ENCODE results near the gene USB1.

USB1 gene, protein sequence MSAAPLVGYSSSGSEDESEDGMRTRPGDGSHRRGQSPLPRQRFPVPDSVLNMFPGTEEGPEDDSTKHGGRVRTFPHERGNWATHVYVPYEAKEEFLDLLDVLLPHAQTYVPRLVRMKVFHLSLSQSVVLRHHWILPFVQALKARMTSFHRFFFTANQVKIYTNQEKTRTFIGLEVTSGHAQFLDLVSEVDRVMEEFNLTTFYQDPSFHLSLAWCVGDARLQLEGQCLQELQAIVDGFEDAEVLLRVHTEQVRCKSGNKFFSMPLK

DNA sequence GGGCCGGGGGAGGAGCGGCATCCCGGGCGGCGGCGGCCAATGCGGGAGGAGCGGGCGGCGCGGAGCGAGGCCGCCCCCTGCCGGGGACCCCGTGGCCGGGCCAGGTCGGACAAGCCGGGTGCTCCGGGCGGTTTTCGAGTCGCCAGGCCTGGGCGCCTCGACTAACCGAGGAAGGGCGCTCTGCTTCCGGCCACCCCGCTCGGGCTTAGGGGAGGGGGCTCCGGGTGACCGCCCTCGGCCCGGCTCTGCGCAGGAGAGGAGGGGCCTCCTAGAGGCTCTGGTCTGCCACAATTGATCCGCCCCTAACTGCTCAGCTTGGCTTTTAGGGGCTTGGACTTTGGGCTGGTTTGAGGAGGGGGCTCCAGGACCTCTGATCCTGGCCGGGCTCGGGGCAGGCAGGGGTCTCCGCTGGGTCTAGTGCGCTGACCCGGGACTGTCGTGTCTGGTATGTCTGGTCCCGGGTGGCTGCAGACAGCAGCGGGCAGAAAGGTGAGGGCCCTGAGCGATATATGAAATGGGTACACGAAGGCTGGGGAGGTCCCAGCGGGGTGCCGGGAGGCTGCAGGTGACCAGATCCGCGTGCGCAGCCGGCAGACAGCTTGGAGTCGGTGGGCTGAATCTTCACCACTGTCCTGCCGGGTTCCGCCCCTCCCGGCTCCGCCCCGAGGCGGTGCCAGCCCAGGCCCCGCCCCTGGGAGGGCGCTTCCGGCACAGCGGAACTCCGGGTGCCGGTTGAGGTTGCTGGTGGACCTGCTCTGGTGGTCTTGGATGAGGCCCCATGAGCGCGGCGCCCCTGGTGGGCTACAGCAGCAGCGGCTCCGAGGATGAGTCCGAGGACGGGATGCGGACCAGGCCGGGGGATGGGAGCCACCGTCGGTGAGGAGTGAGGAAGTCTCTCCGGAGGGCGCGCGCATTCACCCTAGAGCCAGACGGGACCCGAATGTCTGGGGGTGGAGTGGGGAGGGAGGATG, at the start of gene USB1:
USB1 (plus strand) TSS at position 702 of the 971 bp plus-strand sequence; CDS start at position 779, 77 bp downstream.
- H3K36me3 Mint-ChIP-seq, result peaks cover 23% of the 10 kb centered on the region
- peak; percentile 91 for ATAC-seq
- peak within 1 kb of the TSS; percentile 78 for H3K27ac Mint-ChIP-seq
- H3K9me3 Mint-ChIP-seq, result no peaks in the 10 kb centered on the region
- peak within 1 kb of the TSS; percentile 89 for H3K4me3 Mint-ChIP-seq
- peaks cover 50% of the 10 kb centered on the region for H3K4me1 Mint-ChIP-seq
- H3K27me3 Mint-ChIP-seq, result no peaks in the 10 kb centered on the region

DNA sequence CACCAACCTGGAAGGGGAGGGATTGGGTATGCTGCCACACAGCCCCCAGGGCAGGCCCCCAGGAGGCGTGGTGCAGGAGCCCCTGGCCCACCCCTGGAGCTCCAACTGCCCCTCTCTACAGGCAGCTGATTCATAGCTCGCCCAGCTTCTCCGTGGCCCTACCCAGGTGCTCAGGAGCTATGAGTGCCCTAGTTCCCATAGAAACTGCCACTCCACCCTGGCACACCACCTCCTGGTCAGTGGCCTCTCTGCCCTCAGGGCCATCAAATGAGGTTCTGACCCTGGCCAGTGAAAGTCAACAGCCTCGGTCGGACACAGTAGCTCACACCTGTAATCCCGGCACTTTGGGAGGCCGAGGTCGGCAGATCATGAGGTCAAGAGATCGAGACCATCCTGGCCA, 48.3 kb upstream of the USB1 start:
- Mint-ChIP-seq H3K4me1 (no peaks in the 10 kb centered on the region), H3K4me3 (no peak overlapping the region), H3K9me3 (no peaks in the 10 kb centered on the region), H3K36me3 (no peaks in the 10 kb centered on the region), H3K27ac (no peak overlapping the region), H3K27me3 (peaks cover 21% of the 10 kb centered on the region)
- ATAC-seq, result no peak

DNA sequence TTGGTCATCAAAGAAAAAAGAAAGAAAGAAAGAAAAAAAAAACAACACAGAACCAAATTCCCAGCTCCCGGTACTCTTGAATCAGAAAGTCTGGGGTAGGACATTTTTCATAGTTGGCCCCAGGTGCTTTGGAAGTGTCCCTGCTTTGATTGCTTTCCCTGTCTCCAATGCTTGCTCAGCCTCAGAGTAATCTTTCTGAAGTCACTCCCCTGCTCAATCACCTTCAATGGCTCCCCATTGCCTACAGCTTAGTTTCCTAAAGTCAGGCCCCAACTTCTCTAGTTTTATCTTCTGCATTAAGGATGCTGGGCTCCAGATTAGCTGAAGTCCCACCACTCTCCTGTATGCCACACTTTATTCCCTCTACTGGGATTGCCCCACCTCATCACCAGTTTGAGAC, 47.4 kb upstream of the USB1 start:
- Mint-ChIP-seq H3K4me3 (no peak overlapping the region), H3K27ac (no peak overlapping the region), H3K9me3 (no peaks in the 10 kb centered on the region), H3K36me3 (no peaks in the 10 kb centered on the region), H3K27me3 (peaks cover 31% of the 10 kb centered on the region), H3K4me1 (no peaks in the 10 kb centered on the region)
- ATAC-seq, result no peak

DNA sequence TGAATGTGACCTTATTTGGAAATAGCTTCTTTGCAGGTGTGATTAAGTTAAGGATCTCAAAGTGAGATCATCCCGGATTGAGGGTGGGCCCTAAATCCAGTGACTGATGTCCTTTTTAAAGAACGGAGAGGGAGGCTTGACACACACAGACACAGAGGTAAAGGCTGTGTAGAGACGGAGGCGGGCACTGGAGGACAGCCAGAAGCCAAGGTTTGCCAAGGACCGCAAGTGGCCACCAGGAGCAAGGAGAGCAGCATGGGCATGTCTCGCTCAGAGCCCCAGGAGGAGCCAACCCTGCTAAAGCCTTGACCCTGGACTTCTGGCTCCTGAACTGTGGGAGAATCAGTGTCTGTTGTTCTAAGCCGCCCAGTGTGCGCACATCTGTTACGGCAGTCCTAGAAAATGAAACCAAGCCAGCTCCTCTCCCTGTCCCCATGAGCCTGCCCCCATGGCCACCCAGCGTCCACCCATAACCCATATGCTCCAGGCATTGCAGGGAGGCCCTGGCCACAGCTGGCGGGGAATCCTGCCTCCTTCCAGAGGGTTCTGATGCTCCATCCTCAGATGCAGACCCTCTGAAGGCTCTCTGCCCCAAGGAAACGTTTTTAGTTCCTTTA, 45.5 kb upstream of the USB1 start:
- no peak overlapping the region for H3K4me3 Mint-ChIP-seq
- peaks cover 44% of the 10 kb centered on the region for H3K27me3 Mint-ChIP-seq
- no peak overlapping the region for H3K27ac Mint-ChIP-seq
- H3K4me1 Mint-ChIP-seq, result no peaks in the 10 kb centered on the region
- H3K9me3 Mint-ChIP-seq, result no peaks in the 10 kb centered on the region
- no peak for ATAC-seq
- H3K36me3 Mint-ChIP-seq, result no peaks in the 10 kb centered on the region

DNA sequence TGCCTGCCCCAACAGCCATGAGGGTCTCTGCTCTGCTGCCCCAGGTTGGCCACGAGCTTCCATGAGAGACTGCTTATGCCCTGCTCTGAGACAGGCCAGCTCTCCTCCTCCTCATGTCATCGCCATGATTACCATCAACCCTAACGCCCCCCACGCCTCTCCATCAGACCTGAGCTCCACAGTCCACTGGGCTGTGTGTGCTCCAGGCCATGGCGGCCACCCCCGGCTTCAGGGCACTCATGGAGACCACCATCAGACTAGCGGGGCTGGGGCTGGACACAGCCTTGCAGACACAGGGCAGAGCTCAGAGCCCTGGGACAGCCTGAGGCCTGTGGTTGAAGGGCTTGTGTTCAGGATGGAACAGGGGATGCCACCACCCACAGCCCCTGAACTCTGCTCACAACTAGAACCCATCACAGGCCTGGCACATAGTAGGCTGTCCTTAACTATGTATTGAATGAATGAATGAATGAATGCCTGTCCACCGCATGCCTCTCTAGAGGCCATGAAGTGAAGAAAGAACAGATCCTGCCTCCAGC, 44.9 kb upstream of the USB1 start:
- Mint-ChIP-seq H3K36me3 (no peaks in the 10 kb centered on the region), H3K27me3 (peaks cover 50% of the 10 kb centered on the region), H3K9me3 (no peaks in the 10 kb centered on the region), H3K27ac (no peak overlapping the region), H3K4me1 (no peaks in the 10 kb centered on the region), H3K4me3 (no peak overlapping the region)
- ATAC-seq, result no peak

DNA sequence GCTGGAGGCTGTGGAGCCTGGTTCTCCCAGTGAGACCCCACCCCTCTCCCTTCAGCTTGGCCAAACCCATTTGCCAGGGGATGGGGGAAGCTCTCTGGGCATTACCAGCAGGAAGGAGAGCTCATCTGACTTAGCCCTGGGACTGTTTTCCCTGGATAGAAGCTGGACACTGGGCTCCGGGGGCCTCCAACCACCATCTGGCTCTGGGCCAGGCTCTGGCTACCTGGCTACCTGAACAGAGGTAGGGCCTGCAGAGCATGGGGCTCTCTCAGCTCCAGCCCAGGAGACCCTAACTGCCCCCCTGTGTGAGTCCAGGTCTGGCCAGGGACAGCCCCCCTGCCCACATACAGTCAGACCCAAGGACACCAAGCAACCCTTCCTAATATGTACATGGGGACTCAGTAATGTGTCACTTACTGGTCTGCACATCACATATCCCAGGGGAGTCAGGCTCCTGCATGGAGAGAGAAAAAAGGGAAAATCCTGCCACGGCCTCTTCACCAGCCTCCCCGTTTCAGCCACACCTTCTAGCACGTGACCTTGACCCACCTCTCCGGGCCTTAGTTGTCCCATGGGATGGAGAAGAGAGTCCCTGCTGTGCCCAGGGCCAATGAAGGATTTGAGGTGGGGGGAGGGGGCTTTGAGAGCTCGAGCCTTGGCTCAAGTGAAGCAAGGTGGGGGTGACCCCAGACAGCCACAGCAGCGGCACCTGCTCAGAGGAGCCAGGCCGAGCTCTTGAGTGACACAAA, 44.1 kb upstream of the USB1 start:
- no peaks in the 10 kb centered on the region for H3K9me3 Mint-ChIP-seq
- no peak overlapping the region for H3K27ac Mint-ChIP-seq
- H3K36me3 Mint-ChIP-seq, result no peaks in the 10 kb centered on the region
- no peak overlapping the region for H3K4me3 Mint-ChIP-seq
- H3K27me3 Mint-ChIP-seq, result peaks cover 50% of the 10 kb centered on the region
- no peak for ATAC-seq
- no peaks in the 10 kb centered on the region for H3K4me1 Mint-ChIP-seq

DNA sequence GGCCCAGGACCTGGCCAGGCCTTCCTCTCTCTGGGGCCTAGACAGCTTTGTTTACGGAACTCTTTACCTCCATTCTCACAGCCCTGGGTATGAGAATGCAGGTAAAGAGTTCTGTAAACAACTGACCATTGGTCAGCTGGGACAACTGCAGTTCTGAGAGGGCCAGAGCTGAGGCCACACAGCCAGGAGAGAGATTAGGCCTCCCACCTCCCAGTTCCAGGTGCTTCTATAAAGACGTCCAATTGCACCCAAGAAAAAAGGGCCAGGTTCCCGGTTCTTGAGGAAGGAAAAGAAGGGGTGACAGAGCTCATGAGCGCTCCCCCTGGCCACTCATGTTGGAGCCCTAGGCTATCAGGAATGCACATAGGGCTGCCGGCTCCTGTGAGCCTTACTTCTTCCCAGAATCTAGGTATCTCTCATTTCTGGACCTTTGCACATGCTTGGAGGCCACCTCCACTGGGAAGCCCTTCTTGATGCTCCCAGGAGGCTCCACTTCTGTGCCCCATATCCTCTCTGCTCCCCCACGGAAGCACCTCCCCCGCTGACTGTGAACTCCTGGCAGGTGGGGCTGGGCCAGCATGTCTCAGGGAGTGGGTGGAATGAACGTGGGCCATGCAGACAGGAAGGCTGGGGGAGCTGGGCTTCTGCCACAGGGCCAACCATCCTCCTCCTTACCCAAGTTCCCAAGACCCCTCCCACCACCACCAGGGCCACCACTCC, 43.4 kb upstream of the USB1 start:
- peaks cover 51% of the 10 kb centered on the region for H3K27me3 Mint-ChIP-seq

DNA sequence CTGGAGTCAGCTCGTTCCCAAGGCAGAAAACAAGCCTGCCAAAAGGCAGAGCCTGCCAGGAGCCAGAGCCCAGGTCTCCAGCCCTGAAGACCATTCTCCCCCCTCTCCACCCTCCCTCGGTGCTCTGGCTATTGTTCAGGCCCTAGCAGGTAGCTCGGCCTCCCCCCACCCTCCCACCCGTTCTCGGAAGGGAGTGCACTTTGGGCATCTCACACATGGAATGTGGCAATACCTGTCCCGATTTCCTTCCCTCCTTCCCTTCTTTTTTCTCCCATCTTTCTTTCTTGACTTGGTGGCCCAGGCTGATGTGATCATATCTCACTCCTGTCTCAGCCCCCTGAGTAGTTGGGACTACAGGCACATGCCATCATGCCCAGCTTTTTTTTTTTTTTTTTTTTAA, 42.7 kb upstream of the USB1 start:
- Mint-ChIP-seq H3K36me3 (no peaks in the 10 kb centered on the region), H3K4me1 (no peaks in the 10 kb centered on the region), H3K27me3 (peaks cover 55% of the 10 kb centered on the region), H3K27ac (no peak overlapping the region), H3K9me3 (no peaks in the 10 kb centered on the region), H3K4me3 (no peak overlapping the region)
- ATAC-seq, result no peak

More for the DNA sequence above, 43.4 kb upstream of the USB1 start:
- H3K9me3 Mint-ChIP-seq, result no peaks in the 10 kb centered on the region
- no peak for ATAC-seq
- H3K27ac Mint-ChIP-seq, result no peak overlapping the region
- H3K4me1 Mint-ChIP-seq, result no peaks in the 10 kb centered on the region
- no peak overlapping the region for H3K4me3 Mint-ChIP-seq
- H3K36me3 Mint-ChIP-seq, result no peaks in the 10 kb centered on the region

DNA sequence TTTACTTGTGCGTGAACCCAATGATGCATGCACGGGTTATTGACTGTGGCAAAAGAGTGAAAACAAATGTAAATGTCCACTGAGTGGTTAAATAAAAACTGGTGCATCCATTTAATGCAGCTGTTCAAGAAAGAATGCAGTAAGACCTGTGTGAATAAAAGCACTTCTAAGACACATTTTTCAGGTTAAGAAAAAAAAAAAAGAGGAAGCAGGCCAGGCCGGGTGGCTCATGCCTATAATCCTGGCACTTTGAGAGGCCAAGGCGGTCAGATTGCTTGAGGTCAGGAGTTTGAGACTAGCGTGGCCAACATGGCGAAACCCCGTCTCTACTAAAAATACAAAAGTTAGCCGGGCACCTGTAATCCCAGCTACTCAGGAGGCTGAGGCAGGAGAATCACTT, 42.1 kb upstream of the USB1 start:
- Mint-ChIP-seq H3K36me3 (no peaks in the 10 kb centered on the region), H3K4me1 (no peaks in the 10 kb centered on the region), H3K27me3 (peaks cover 56% of the 10 kb centered on the region), H3K9me3 (no peaks in the 10 kb centered on the region), H3K27ac (no peak overlapping the region), H3K4me3 (no peak overlapping the region)
- ATAC-seq, result no peak

DNA sequence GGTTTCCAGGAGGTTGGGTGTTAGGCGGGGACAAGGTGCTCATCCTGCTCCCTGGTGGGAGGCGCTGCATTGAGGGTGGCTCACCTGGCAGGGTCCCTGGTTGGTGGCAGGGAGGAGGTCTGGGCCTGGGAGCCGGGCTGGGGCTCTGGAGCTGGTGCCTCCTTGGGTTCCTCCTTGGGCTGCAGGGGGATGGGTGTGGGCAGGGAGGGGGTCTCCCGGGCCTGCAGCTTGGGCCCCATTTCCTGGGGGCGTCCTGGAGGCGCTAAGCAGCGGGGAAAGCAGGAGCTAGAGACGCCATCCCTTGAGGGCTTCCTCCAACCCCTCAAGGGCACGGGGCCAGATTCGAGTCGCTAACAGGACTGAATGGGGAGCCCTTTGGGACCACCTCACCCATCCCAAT, 41.4 kb upstream of the USB1 start:
- Mint-ChIP-seq H3K4me1 (no peaks in the 10 kb centered on the region), H3K36me3 (no peaks in the 10 kb centered on the region), H3K4me3 (no peak overlapping the region), H3K27ac (no peak overlapping the region), H3K27me3 (peaks cover 56% of the 10 kb centered on the region), H3K9me3 (peaks cover under 1% of the 10 kb centered on the region)
- no peak for ATAC-seq

DNA sequence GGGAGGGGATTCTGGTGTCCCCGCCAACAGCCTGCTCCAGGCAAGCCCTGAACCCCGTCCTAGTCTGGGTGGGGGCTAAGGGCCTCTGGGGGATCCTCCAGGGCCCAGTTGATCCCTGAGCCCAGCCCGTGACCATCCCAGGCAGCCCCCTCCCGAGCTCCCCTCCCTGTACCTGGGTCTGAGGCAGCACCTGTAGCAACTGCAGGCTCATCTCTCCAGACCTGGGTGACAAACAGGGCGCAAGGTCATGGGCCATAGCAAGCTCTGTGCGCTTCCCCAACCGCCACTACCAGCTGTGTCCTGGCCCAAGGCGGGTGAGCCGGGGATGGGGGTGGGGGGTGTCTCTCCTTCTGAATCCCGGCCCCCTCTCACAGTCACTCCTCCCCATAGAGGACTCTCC, 40.9 kb upstream of the USB1 start:
- no peak overlapping the region for H3K4me3 Mint-ChIP-seq
- H3K27ac Mint-ChIP-seq, result no peak overlapping the region
- H3K9me3 Mint-ChIP-seq, result peaks cover 2% of the 10 kb centered on the region
- no peaks in the 10 kb centered on the region for H3K4me1 Mint-ChIP-seq
- H3K27me3 Mint-ChIP-seq, result peaks cover 56% of the 10 kb centered on the region
- no peaks in the 10 kb centered on the region for H3K36me3 Mint-ChIP-seq
- ATAC-seq, result no peak

DNA sequence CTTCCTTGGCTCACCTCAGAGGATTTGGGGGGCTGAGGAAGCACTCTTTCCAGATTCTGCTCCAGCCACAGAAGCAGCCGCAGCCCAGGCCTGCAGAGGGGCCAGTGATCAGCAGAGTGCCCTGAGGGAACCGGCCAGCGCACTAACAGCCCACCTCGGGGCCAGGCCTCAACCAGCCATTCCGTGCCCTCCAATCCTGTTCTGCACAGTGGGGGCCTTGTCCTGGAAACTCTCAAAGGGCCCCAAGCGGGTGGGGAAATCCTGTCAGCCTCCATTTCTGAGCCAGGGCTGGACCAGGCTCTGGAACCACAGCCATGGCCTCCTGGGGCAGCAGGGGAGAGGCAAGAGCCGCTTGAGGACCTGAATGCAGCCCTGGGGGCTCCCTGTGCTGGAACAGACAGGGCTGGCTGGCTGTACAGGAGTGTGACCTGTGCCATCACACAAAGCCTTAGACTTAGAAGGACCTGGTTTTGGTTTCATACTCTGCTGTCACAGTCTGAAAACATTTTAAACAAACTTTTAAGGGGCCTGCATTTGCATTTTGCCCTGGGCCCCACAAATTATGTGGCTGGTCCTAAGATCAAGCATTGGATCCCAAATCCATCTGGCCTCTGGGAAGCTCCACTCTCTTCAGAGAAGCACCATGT, 40.3 kb upstream of the USB1 start:
- Mint-ChIP-seq H3K36me3 (no peaks in the 10 kb centered on the region), H3K4me1 (no peaks in the 10 kb centered on the region), H3K4me3 (no peak overlapping the region), H3K27me3 (peaks cover 56% of the 10 kb centered on the region), H3K27ac (no peak overlapping the region), H3K9me3 (peaks cover 2% of the 10 kb centered on the region)
- no peak for ATAC-seq

DNA sequence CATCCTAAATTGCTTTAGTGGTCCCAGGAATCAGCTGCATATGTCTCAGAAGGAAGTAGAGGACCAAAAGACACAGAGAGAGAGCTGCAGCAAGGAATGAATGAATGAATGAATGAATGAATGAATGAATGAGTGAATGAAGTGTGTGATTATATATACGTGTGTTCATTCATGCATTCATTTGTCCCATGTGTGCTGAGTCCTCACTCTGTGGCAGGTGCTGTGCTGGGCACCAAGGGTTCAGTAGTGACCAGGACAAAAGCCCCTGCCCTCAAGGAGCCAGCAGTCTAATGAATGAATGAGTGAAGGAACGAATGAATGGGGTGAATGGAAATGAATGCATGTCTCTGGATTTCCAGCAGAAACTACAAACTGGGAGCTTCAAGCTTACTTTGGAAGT, 39.7 kb upstream of the USB1 start:
- peaks cover 2% of the 10 kb centered on the region for H3K9me3 Mint-ChIP-seq
- H3K4me3 Mint-ChIP-seq, result no peak overlapping the region
- H3K36me3 Mint-ChIP-seq, result no peaks in the 10 kb centered on the region
- no peak overlapping the region for H3K27ac Mint-ChIP-seq
- no peak for ATAC-seq
- H3K27me3 Mint-ChIP-seq, result peaks cover 56% of the 10 kb centered on the region
- no peaks in the 10 kb centered on the region for H3K4me1 Mint-ChIP-seq

DNA sequence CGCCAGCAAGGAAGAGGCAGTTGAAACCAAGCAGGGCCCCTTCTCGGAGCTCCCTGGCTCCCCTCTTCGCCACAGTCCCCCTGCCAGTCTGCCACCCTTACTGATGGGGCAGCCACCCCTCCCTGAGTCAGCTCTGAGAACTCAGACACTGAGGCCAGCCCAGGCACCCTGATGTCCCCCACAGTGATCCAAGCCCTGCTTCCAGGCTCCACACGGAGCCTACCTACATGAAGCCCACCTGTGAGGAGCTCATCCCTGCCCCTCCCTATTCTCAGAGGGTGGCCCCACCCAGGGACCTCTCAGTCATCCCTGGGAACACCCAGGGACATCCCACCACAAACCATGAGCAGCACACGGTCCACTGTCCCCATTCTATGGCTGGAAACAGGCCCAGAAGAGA, 39.2 kb upstream of the USB1 start:
- H3K4me1 Mint-ChIP-seq, result no peaks in the 10 kb centered on the region
- H3K4me3 Mint-ChIP-seq, result no peak overlapping the region
- H3K36me3 Mint-ChIP-seq, result no peaks in the 10 kb centered on the region
- peaks cover 2% of the 10 kb centered on the region for H3K9me3 Mint-ChIP-seq
- peaks cover 56% of the 10 kb centered on the region for H3K27me3 Mint-ChIP-seq
- no peak overlapping the region for H3K27ac Mint-ChIP-seq
- ATAC-seq, result no peak
